SJSA1 (cell line): ENCODE measurements around the gene GPAT3. TPM values are rescaled to one million over a fixed set of nuclear protein-coding genes. Genes with fewer than 3 reads are reported as not detected.
"Not testable (repeated sequence)": the region's sequence is repeated elsewhere in the genome, so short reads cannot be mapped to it uniquely, and the experiment has no call there.

Source experiments
- DNase-seq, 2 experiments: peaks; one replicate each; pipeline ENCODE4 v3.0.0-alpha.2; 2015 to 2020; ENCODE audit warnings: low spot score in 2 of 2, low read depth in 1 of 2
- H3K27ac ChIP-seq: fragments of 250-450 bp; sonication (Bioruptor Pico); 2 replicates; pipeline ENCODE4 v1.5.1; 2020; ENCODE audit warnings: mild to moderate bottlenecking, moderate library complexity
- H3K27me3 ChIP-seq: fragments of 250-450 bp; sonication (Bioruptor Pico); replicated peaks from 2 replicates; pipeline ENCODE4 v1.5.1; 2020; ENCODE audit warnings: mild to moderate bottlenecking, moderate library complexity
- H3K36me3 ChIP-seq: fragments of 250-450 bp; sonication (Bioruptor Pico); 2 replicates; pipeline ENCODE4 v1.5.1; 2020; ENCODE audit warnings: mild to moderate bottlenecking
- H3K4me1 ChIP-seq: fragments of 250-450 bp; sonication (Bioruptor Pico); replicated peaks from 2 replicates; pipeline ENCODE4 v1.6.1; 2021; ENCODE audit warnings: mild to moderate bottlenecking
- H3K4me3 ChIP-seq: fragments of 250-450 bp; sonication (Bioruptor Pico); 2 replicates; pipeline ENCODE4 v1.5.1; 2020; ENCODE audit warnings: mild to moderate bottlenecking
- H3K9me3 ChIP-seq: fragments of 250-450 bp; sonication (Bioruptor Pico); replicated peaks from 2 replicates; pipeline ENCODE4 v1.5.1; 2020; ENCODE audit warnings: mild to moderate bottlenecking
- total RNA-seq: library from RNA; depleted of rRNA; stranded (reverse); fragments of >200 nt; shearing (Covaris generic); gene quantifications from 2 replicates; pipeline ENCODE4 v1.2.3, GENCODE V29; 2014

Gene GPAT3
- total RNA-seq, 1 experiment from 2014 or later = 8.9 TPM

DNA sequence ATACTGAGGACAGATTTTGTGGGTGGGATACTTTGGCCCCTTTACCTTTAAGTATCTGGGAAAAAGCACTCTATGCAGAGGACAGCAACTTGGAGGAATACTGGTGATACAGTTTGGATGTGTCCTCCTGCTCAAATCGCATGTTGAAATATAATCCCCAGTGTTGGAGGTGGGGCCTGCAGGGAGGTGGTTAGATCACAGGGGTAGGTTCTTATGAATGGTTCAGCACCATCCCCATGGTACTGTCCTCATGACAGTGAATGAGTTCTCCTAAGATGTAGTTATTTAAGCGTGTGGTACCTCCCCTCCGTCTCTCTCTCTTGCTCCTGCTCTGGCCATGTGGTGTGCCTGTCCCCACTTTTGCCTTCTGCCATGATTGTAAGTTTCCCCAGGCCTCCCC lies 24.6 kb downstream of the GPAT3 start:
- Histone ChIP-seq H3K9me3 (no peaks in the 10 kb centered on the region), H3K27me3 (no peaks in the 10 kb centered on the region), H3K36me3 (no peaks in the 10 kb centered on the region), H3K4me1 (peaks cover 5% of the 10 kb centered on the region), H3K4me3 (no peak overlapping the region), H3K27ac (no peak overlapping the region)
- DNase-seq = no peak

DNA sequence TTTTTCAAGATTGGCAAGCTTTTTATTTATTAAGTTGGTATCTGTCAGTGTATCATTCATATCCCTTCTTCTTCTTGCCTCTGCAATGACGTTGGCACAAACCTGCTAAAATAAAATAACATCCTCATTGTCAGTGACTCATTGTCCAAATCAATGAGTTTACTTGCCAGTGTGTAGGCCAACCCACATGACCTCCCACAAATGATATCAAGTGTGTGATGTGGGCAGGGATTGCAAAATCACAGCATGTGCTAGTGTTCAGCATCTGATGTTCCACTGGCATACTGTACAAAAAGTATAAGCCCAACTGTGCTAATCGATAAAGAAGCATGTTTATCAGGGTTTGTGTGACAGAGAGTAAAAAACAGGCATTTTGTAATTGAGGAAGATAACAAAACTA lies 25.5 kb downstream of the GPAT3 start:
- no peak for DNase-seq
- no peaks in the 10 kb centered on the region for H3K36me3 ChIP-seq

DNA sequence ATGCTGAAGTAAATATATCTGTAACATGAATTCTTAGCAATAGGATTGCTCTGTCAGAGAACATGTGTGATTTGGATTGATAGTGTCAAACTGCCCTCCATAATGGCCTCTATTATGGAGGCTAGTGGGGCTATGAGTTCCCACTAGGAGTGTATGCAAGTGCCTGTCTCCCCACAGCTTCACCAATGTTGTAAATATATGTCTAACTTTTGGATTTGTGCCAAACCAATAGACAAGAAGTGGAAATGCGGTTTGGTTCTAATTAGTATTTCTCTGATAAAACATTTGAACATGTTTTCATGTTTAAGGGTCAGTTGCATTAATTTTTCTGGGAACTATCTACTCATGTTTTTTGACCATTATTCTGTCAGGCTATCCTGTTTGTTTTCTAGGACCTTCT lies 28.1 kb downstream of the GPAT3 start:
- Histone ChIP-seq H3K27ac (no peak overlapping the region), H3K36me3 (no peaks in the 10 kb centered on the region), H3K27me3 (no peaks in the 10 kb centered on the region), H3K4me3 (no peak overlapping the region), H3K4me1 (no peaks in the 10 kb centered on the region), H3K9me3 (no peaks in the 10 kb centered on the region)
- no peak for DNase-seq

More for the DNA sequence above, 25.5 kb downstream of the GPAT3 start:
- Histone ChIP-seq H3K27me3 (no peaks in the 10 kb centered on the region), H3K27ac (no peak overlapping the region), H3K9me3 (no peaks in the 10 kb centered on the region), H3K4me1 (peaks cover 5% of the 10 kb centered on the region), H3K4me3 (no peak overlapping the region)

GRCh38 chr4:83568062-83568461 lies 32.2 kb downstream of the GPAT3 start:
- Histone ChIP-seq H3K27ac (no peak overlapping the region), H3K9me3 (no peaks in the 10 kb centered on the region), H3K36me3 (no peaks in the 10 kb centered on the region), H3K27me3 (no peaks in the 10 kb centered on the region), H3K4me3 (no peak overlapping the region), H3K4me1 (no peaks in the 10 kb centered on the region)
- no peak for DNase-seq

GRCh38 chr4:83569429-83569828 lies 33.5 kb downstream of the GPAT3 start:
- no peak overlapping the region for H3K27ac ChIP-seq
- no peaks in the 10 kb centered on the region for H3K4me1 ChIP-seq
- no peaks in the 10 kb centered on the region for H3K9me3 ChIP-seq
- no peak for DNase-seq
- no peaks in the 10 kb centered on the region for H3K36me3 ChIP-seq
- H3K4me3 ChIP-seq = no peak overlapping the region
- H3K27me3 ChIP-seq = no peaks in the 10 kb centered on the region

DNA sequence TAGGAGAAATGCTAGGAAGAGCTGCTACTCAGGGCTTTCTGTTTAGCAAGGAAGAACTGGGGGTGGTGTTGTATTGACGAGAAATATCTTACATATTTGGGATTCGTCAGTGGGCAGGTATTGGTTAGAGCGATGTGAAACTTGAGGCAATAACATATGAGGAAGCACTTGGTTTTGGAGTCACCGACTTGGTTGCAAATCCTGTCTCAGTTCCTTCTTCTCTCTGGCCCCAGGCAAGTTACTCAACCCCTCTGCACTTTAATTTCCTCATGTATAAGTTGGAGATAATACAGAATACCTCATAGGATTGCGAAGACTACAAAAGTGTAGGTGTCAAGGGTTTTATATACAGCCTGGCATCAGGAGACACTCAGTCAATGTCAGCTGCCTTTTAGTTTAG lies 34.1 kb downstream of the GPAT3 start:
- no peak for DNase-seq
- no peaks in the 10 kb centered on the region for H3K36me3 ChIP-seq
- no peak overlapping the region for H3K27ac ChIP-seq
- H3K9me3 ChIP-seq = no peaks in the 10 kb centered on the region
- no peaks in the 10 kb centered on the region for H3K27me3 ChIP-seq
- H3K4me3 ChIP-seq = no peak overlapping the region
- H3K4me1 ChIP-seq = no peaks in the 10 kb centered on the region

GRCh38 chr4:83572848-83573247 lies 36.9 kb downstream of the GPAT3 start:
- Histone ChIP-seq H3K27me3 (no peaks in the 10 kb centered on the region), H3K36me3 (no peaks in the 10 kb centered on the region), H3K4me1 (no peaks in the 10 kb centered on the region), H3K4me3 (no peak overlapping the region), H3K9me3 (no peaks in the 10 kb centered on the region), H3K27ac (no peak overlapping the region)
- no peak for DNase-seq

GRCh38 chr4:83574247-83574646 lies 38.3 kb downstream of the GPAT3 start:
- Histone ChIP-seq H3K27me3 (no peaks in the 10 kb centered on the region), H3K27ac (no peak overlapping the region), H3K9me3 (no peaks in the 10 kb centered on the region), H3K4me1 (no peaks in the 10 kb centered on the region), H3K36me3 (no peaks in the 10 kb centered on the region), H3K4me3 (no peak overlapping the region)
- DNase-seq = no peak

DNA sequence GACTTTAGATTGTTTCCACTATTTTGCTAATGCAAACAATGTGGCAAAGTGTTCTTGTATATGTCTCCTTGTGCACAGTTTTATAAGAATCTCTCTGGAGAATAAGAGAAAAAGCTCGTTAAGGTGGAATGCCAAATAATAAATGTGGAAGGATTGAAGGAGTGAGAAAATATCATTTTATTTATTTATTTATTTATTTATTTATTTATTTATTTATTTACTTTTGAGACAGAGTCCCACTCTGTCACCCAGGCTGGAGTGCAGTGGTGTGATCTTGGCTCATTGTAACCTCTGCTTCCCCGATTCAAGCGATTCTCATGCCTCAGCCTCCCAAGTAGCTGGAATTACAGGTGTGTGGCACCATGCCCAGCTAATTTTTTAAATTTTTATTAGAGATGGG lies 40.3 kb downstream of the GPAT3 start:
- DNase-seq, H3K4me1 ChIP-seq, H3K27me3 ChIP-seq, H3K4me3 ChIP-seq, H3K36me3 ChIP-seq, H3K9me3 ChIP-seq, H3K27ac ChIP-seq: not testable (repeated sequence)

DNA sequence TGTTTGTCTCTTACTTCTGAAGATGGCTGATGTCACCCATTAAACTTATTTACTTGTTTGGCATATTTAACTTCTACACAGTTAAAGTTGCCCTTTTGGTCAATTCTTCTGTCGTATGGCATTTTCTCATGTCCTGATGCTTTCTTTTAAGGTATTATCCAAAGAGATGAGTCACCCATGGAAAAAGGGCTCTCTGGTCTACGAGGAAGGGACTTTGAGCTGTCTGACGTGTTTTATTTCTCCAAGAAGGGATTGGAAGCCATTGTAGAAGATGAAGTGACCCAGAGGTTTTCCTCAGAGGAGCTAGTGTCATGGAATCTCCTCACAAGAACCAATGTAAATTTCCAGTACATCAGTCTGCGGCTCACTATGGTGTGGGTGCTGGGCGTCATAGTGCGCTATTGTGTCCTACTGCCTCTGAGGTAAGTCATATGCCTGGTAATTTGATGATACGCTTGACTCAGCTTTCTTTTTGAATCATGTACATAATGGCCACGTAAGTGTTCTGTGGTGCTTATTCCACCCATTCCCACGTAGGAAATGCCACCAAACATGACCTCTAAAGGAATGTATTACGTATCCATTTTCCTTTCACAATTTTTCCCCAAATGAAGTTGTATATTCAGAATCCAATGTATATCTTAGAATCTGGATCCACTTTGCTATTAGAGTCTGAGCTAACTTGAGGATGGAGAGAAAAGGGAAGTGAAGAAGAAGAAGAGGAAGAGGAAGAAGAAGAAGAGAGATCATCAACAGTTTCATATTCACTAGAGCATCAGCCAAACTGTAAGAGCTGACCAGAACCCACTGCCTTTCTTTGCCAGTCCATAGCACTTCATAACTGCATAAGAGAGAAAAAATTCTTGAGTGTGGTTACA lies 45.7 kb downstream of the GPAT3 start:
- DNase-seq = no peak
- Histone ChIP-seq H3K36me3 (peaks cover 3% of the 10 kb centered on the region; the same call in 1 of the 2 replicates), H3K9me3 (no peaks in the 10 kb centered on the region), H3K27me3 (no peaks in the 10 kb centered on the region), H3K4me3 (no peak overlapping the region), H3K4me1 (peaks cover 7% of the 10 kb centered on the region; the same call in 1 of the 2 replicates), H3K27ac (no peak overlapping the region)

DNA sequence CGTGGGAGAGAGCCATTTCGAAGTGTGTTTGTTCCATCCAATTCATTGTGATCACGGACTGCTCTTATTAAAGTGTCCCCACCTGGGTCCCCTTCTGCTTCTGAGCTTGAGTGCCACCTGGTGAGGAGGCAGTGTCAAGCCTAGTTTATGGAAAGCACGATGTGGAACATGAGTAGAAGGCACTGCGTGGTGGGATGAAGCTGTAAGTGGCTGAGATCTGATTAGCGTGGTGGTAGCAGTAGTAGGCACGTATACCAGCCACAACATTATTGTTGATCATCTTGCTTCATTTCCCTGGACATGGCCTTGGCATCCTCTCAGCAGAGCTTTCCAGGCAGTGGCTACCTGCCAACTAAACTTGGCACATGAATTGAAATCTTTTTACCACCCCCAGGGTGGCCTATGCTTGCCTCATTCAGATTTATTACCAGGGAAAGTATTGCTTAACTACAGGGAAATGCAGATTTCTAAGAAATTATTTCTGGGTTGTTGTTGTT lies 46.4 kb downstream of the GPAT3 start:
- peaks cover 7% of the 10 kb centered on the region; the same call in 1 of the 2 replicates for H3K4me1 ChIP-seq
- H3K27ac ChIP-seq = no peak overlapping the region
- H3K36me3 ChIP-seq = peaks cover 3% of the 10 kb centered on the region; the same call in 1 of the 2 replicates
- H3K9me3 ChIP-seq = no peaks in the 10 kb centered on the region
- no peak overlapping the region for H3K4me3 ChIP-seq
- DNase-seq = no peak
- H3K27me3 ChIP-seq = no peaks in the 10 kb centered on the region

DNA sequence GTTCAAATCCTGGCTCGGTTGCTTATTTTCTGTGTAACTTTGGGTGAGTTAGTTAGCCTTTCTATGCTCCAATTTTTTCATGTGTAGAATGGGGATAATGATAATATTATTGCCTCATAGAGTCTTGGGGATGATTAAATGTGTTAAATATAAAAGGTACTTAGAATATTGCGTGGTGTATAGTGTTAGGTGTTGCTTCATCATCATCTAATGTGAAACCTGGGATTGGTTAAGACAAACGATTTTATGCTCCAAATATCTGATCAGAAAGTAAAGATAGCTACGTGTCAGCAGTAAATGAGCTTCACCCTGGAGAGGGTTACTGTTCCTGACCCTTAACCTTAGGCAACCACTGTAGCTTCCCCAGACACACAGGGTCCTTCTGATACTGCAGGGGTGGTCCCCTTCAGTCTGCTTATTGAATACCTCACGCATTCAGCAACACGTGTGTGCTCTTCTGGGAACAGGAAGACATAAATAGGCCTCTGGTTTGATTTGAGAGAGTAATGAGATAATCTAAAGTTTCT lies 50.1 kb downstream of the GPAT3 start:
- peaks cover 6% of the 10 kb centered on the region; the same call in 1 of the 2 replicates for H3K4me1 ChIP-seq
- peaks cover 3% of the 10 kb centered on the region; the same call in 1 of the 2 replicates for H3K36me3 ChIP-seq
- no peak overlapping the region for H3K4me3 ChIP-seq
- no peaks in the 10 kb centered on the region for H3K9me3 ChIP-seq
- H3K27me3 ChIP-seq = no peaks in the 10 kb centered on the region
- H3K27ac ChIP-seq = no peak overlapping the region
- DNase-seq = no peak

DNA sequence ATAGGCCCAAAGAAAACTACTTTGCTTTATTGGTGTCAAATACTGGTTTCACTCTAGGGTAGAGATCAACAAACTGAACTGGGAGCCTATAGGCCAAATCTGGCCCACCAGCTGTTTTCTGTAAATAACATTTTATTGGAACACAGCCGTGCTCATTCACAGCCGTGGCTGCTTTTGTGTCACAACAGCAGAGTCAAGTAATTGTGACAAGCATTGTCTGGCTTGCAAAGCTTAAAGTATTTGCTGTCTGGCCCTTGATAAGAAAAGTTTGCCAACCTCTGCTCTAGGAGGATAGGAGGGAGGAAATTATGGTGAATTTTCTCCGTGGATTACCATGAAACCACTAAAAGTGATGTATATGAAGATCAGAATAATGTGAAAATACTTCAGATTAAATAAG lies 53.4 kb downstream of the GPAT3 start:
- no peak for DNase-seq
- no peaks in the 10 kb centered on the region for H3K9me3 ChIP-seq
- no peaks in the 10 kb centered on the region for H3K27me3 ChIP-seq
- H3K4me3 ChIP-seq = no peak overlapping the region
- no peaks in the 10 kb centered on the region for H3K4me1 ChIP-seq
- no peaks in the 10 kb centered on the region for H3K36me3 ChIP-seq
- H3K27ac ChIP-seq = no peak overlapping the region

- Histone ChIP-seq H3K4me3 (no peak overlapping the region), H3K27me3 (no peaks in the 10 kb centered on the region), H3K27ac (no peak overlapping the region), H3K4me1 (no peaks in the 10 kb centered on the region), H3K36me3 (no peaks in the 10 kb centered on the region), H3K9me3 (no peaks in the 10 kb centered on the region)
- no peak for DNase-seq
Measured at GRCh38 chr4:83591056-83591455, 55.1 kb downstream of the GPAT3 start.
